RCC 7860 (cell line): ENCODE measurements around the gene ATP9B.
"Not testable (repeated sequence)": the region's sequence is repeated elsewhere in the genome, so short reads cannot be mapped to it uniquely, and the experiment has no call there.

Source experiments
- DNase-seq: peaks from one replicate; pipeline ENCODE4 v3.0.0-alpha.2; 2015; ENCODE audit warnings: low spot score
- FAIRE-seq: peaks from 2 replicates; lab custom pipeline; 2012; peaks lifted over from hg19 to GRCh38; lab: Jason Lieb, UNC

ATP9B gene

GRCh38 chr18:79321625-79322405, 252.6 kb downstream of the ATP9B start:
- FAIRE-seq (no peak), DNase-seq (no peak)

GRCh38 chr18:79322441-79322840, 253.2 kb downstream of the ATP9B start:
- no peak for FAIRE-seq
- no peak for DNase-seq

DNA sequence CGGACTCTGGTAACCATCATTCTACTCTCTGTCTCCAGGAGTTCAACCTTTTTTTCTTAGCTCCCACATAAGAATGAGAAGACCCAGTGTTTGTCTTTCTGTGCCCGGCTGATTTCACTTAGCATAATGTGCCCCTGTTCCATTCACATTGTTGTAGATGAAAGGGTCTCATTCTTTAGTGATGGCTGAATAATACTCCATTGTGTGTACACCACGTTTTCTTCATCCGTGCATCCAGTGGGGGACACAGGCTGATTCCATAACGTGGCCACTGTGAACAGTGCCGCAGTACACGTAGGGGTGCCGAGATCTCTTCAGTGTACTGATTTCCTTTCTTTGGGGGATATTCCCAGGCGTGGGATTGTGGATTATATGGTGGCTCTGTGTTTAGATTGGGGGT, 254.3 kb downstream of the ATP9B start:
- no peak for FAIRE-seq
- DNase-seq, result no peak

DNA sequence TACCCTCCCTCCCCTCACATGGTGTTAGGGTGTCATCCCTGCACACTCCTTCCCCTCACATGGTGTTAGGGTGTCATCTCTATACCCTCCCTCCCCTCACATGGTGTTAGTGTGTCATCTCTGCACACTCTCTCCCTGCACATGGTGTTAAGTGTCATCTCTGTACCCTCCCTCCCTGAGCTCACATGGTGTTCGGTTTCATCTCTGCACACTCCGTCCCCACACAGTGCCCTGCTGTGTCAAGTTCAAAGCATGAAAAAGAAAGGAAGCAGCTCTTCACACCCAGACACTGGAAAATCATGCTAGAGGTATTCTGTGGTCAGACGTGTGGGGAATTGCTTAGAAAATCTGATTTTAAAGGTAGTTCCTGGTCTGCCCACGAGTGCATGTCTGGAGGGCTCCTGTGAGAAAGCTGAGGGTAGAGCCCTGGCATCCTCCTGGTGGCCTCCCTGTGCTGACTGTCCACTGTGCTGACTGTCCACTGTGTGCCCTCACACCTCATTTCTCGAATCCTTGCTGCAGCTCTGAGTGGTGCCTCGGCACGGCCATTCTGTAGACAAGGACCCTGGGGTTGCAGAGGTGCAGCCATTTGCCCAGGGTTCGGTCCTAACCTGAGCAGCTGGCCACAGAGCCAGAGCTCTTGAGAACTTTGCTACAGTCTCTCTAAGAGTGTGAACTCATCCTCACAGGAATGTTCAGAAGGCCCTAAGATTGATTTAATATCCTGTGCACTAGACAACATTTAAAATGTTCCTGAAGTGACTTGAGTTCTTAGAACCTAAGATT, 257.4 kb downstream of the ATP9B start:
- DNase-seq (no peak), FAIRE-seq (no peak)

DNA sequence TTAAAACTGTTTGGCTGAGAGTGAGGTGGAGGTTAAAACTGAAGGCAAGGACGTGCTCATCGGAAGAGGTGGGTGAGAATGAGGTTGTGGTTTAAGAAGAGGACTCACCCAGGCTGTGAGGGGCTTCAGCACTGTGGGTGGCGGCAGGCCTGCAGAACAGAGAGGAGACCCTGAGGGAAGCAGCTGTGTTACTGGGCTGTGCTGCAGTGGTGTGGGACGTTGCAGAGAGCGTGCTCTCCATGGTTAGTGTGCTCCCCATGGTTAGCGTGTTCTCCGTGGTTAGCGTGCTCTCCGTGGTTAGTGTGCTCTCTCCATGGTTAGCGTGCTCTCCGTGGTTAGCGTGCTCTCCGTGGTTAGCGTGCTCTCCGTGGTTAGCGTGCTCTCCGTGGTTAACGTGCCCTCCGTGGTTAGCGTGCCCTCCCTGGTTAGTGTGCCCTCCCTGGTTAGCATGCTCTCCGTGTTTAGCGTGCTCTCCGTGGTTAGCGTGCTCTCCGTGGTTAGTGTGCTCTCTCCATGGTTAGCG, 258.1 kb downstream of the ATP9B start:
- FAIRE-seq (no peak), DNase-seq (no peak)

- DNase-seq, FAIRE-seq: not testable (repeated sequence)
Measured at GRCh38 chr18:79327915-79328314, 258.7 kb downstream of the ATP9B start.

DNA sequence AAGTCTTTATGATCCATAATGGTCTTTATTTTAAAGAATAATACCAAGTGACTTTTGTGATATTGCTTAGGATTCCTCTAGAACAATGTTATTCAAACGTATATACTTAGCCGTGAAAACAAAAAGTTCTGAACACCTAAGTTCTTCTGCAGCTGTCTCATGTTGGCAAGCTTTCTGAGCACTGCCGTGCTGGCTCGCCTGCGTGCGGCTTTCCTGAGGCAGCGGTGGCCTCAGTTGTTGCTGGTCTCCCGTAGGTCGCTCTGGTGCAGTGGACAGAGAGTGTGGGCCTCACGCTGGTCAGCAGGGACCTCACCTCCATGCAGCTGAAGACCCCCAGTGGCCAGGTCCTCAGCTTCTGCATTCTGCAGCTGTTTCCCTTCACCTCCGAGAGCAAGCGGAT, 259.7 kb downstream of the ATP9B start:
- no peak for FAIRE-seq
- no peak for DNase-seq

GRCh38 chr18:79329786-79330185, 260.6 kb downstream of the ATP9B start:
- FAIRE-seq (no peak), DNase-seq (no peak)

DNA sequence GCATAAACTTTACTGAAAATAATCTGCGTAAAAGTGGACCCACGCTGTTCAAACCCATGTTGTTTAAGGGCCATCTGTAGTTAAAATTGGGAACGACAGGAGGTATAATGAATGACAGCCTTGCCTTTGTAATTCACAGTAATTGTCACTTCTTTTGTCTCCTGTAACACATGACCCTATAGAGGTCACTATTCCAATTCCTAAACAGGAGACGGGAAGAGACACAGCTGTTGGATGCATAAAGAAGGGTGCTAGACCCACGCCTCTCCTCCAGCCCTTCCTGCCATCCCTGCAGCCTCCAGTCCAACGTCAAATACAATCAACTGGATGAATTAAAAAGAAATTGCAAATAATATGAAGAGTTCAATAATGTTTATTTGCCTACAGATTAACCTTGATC, 263.5 kb downstream of the ATP9B start:
- FAIRE-seq (no peak), DNase-seq (no peak)

- FAIRE-seq (no peak), DNase-seq (no peak)
Measured at GRCh38 chr18:79333046-79333445, 263.9 kb downstream of the ATP9B start.

DNA sequence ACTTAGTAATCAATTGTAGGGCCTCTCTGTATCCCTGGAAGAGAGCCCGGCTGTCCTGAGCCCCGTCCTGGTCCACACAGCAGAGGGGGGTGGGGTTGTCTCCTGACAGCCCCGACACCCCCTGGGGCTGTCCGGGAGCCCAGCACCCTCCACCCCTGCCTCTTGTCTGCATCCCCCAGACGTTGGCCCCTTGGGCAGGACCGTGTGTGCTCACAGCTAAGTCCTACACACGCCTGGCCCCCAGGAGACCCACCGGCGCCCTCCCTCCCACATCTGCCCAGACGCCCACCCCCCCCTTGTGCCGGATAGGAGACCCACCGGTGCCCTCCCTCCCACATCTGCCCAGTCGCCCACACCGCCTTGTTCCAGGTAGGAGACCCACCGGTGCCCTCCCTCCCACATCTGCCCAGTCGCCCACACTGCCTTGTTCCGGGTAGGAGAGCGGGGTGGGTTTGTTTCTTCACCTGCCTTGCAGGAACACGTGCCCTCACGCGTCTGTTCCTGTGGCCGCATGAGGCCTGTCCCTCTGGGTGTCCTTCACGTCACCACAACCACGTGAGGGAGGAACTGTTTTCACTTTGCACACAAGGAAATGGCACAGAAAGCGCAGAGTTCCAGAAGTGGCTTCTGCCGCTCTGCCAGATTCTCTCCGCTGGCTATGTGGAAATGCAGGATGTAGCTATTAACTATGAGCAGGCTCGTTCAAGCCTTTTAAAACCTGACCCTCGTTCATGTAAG, 265.5 kb downstream of the ATP9B start:
- no peak for FAIRE-seq
- DNase-seq, result no peak

GRCh38 chr18:79335833-79336360, 266.7 kb downstream of the ATP9B start:
- FAIRE-seq (no peak), DNase-seq (no peak)

- DNase-seq, result no peak
- FAIRE-seq, result no peak
Measured at GRCh38 chr18:79336556-79337142, 267.5 kb downstream of the ATP9B start.

DNA sequence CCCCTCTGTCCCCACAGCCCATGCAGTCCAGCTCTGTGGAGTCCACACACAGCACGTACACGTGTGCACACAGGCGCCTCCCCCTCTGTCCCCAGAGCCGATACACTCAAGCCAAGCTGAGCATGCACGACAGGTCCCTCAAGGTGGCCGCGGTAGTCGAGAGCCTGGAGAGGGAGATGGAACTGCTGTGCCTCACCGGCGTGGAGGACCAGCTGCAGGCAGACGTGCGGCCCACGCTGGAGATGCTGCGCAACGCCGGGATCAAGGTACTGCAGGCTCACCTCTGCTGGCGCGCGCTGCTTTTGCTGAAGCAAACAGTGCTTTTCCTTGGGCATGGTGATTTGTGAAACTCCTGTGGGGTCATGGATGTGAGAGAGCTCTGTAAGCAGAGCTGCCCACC, 268.0 kb downstream of the ATP9B start:
- DNase-seq (no peak), FAIRE-seq (no peak)

DNA sequence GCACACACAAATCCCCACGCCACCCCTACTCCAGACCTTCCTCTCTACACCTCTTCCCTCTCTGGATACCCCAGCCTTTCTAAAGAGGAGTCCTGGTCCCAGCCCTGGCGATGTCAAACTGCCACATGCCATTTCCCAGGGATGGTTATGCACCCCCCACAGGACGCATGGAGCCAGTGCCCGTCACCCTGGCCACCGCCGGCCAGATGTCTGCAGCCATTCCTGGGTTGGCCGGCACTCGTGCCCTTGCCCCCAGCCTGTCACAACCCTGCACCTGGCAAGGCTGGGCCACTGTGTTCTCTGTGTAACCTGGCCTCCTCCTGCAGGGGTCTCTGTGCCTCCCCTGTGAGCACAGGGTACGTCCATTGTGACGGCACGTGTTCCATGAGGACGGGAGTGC, 268.4 kb downstream of the ATP9B start:
- DNase-seq, result no peak
- no peak for FAIRE-seq

DNA sequence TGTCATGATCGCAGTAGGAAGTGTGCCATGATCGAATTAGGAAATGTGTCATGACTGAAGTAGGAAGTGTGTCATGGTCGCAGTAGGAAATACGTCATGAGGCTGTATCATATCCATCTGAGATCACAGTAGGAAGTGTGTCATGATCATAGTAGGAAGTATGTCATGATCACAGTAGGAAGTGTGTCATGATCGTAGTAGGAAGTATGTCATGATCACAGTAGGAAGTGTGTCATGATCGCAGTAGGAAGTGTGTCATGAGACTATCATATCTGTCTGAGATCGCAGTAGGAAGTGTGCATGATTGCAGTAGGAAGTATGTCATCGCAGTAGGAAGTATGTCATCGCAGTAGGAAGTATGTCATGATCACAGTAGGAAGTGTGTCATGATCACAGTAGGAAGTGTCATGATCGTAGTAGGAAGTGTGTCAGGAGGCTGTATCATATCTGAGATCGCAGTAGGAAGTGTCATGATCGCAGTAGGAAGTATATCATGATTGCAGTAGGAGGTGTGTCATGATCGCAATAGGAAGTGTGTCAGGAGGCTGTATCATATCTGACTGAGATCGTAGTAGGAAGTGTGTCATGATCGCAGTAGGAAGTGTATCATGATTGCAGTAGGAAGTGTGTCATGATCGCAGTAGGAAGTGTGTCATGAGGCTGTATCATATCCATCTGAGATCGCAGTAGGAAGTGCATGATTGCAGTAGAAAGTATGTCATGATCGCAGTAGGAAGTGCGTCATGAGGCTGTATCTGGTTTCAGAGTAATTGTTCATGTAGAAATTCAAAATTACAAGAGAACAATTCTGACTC, 270.1 kb downstream of the ATP9B start:
- no peak for FAIRE-seq

GRCh38 chr18:79343567-79344207, 274.5 kb downstream of the ATP9B start:
- FAIRE-seq (no peak), DNase-seq (no peak)

More for the DNA sequence above, 270.1 kb downstream of the ATP9B start:
- no peak for DNase-seq

DNA sequence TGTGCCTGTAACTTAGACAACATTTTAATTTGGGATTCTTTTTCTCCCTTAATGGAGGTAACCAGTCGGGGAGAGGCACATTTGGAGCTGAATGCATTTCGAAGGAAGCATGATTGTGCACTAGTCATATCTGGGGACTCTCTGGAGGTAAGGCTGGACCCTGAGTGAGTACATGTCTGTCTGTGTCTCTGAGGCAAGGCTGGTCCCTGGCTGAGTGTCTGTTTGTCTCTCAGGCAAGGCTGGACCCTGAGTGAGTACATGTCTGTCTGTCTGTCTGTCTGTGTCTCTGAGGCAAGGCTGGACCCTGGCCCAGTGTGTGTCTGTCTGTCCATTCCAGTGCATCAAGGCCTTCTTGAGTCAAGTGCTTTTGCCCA, 275.0 kb downstream of the ATP9B start:
- DNase-seq (no peak), FAIRE-seq (no peak)

DNA sequence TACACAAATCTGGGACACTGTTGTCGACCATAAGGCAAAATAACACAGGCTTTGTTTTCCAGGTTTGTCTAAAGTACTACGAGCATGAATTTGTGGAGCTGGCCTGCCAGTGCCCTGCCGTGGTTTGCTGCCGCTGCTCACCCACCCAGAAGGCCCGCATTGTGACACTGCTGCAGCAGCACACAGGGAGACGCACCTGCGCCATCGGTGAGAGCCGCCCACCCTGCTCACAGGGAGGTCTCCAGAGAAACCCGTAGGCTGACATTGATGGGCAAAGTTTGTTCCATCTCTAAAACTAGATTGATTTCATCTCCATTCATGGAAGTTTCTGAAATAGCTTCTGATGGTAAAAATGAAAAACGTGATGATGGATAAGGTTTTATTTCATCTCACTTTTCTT, 276.2 kb downstream of the ATP9B start:
- DNase-seq, result no peak
- no peak for FAIRE-seq
